GM06990 (cell line): ENCODE results near the gene MICAL3.

ENCODE experiments used
- DNase-seq: peaks from one replicate; pipeline ENCODE4 v3.0.0-alpha.2; 2011; ENCODE audit not compliant: insufficient read length; ENCODE audit errors: extremely low read depth
- H3K27me3 ChIP-seq: replicated peaks from 2 replicates; pipeline ENCODE4 v1.6.0; 2011; ENCODE audit warnings: low read length; ENCODE audit not compliant: control insufficient read depth, insufficient read depth
- H3K36me3 ChIP-seq: 2 replicates; pipeline ENCODE4 v1.5.1; 2011; ENCODE audit warnings: low read length; ENCODE audit not compliant: control insufficient read depth, insufficient read depth
- H3K4me3 ChIP-seq: replicated peaks from 2 replicates; pipeline ENCODE4 v1.5.1; 2011; ENCODE audit warnings: low read depth, mild to moderate bottlenecking, control low read depth, low read length
- CTCF ChIP-seq: IDR thresholded peaks from 2 replicates; pipeline ENCODE4 v1.5.1; 2011; ENCODE audit warnings: low read length, control low read depth, mild to moderate bottlenecking, inconsistent platforms; ENCODE audit not compliant: insufficient read depth, poor library complexity, severe bottlenecking

The MICAL3 gene

GRCh38 chr22:17807086-17807485, 217.3 kb downstream of the MICAL3 start:
- Histone ChIP-seq H3K27me3 (no peaks in the 10 kb centered on the region), H3K36me3 (peaks cover 3% of the 10 kb centered on the region), H3K4me3 (no peak overlapping the region)
- TF ChIP-seq CTCF = no peak
- DNase-seq = no peak

- TF ChIP-seq CTCF = no peak
- Histone ChIP-seq H3K27me3 (no peaks in the 10 kb centered on the region), H3K36me3 (peaks cover 3% of the 10 kb centered on the region), H3K4me3 (no peak overlapping the region)
- no peak for DNase-seq
Measured at GRCh38 chr22:17806437-17806836, 217.9 kb downstream of the MICAL3 start.

- peaks cover 1% of the 10 kb centered on the region for H3K36me3 ChIP-seq
- DNase-seq = no peak
- no peak for TF ChIP-seq CTCF
- no peaks in the 10 kb centered on the region for H3K27me3 ChIP-seq
- no peak overlapping the region for H3K4me3 ChIP-seq
Measured at GRCh38 chr22:17804331-17805080, 219.9 kb downstream of the MICAL3 start.

- DNase-seq = no peak
- H3K4me3 ChIP-seq = no peak overlapping the region
- peaks cover 1% of the 10 kb centered on the region for H3K36me3 ChIP-seq
- H3K27me3 ChIP-seq = no peaks in the 10 kb centered on the region
- TF ChIP-seq CTCF = no peak
Measured at GRCh38 chr22:17803609-17804270, 220.6 kb downstream of the MICAL3 start.

- no peaks in the 10 kb centered on the region for H3K27me3 ChIP-seq
- peaks cover 1% of the 10 kb centered on the region for H3K36me3 ChIP-seq
- TF ChIP-seq CTCF = no peak
- no peak overlapping the region for H3K4me3 ChIP-seq
- no peak for DNase-seq
Measured at GRCh38 chr22:17802822-17803221, 221.5 kb downstream of the MICAL3 start.

GRCh38 chr22:17802411-17802810, 221.9 kb downstream of the MICAL3 start:
- Histone ChIP-seq H3K27me3 (no peaks in the 10 kb centered on the region), H3K4me3 (no peak overlapping the region), H3K36me3 (no peaks in the 10 kb centered on the region; the same call in none of the 2 replicates)
- DNase-seq = no peak
- TF ChIP-seq CTCF = no peak
